ENCODE results near the gene PLXNA2. TPM values are rescaled to one million over a fixed set of nuclear protein-coding genes. Genes with fewer than 3 reads are reported as not detected.

PLXNA2 gene
- total RNA-seq, 1 experiment from 2014 or later, result 0.06 TPM

- Histone ChIP-seq H3K4me3 (ENCODE audit: low read depth, low read length, poor library complexity, severe bottlenecking) (no peak overlapping the region), H3K9me3 (ENCODE audit: low read depth, low read length, poor library complexity, severe bottlenecking) (no peaks in the 10 kb centered on the region), H3K27ac (ENCODE audit: low read depth, low read length, poor library complexity, severe bottlenecking) (no peak overlapping the region), H3K36me3 (ENCODE audit: insufficient read depth, low read length, poor library complexity, severe bottlenecking) (no peaks in the 10 kb centered on the region), H3K4me1 (ENCODE audit: insufficient read depth, low read length, poor library complexity, severe bottlenecking) (no peaks in the 10 kb centered on the region), H3K27me3 (replicated peaks; ENCODE audit: insufficient read depth, low read depth, low read length, poor library complexity) (peaks cover 7% of the 10 kb centered on the region)
- no TSS peak for BruUV-seq (replicated peaks)
- TF ChIP-seq CTCF (conservative IDR thresholded peaks at IDR 0.05; ENCODE audit: low read depth, low read length) (no peak), EZH2 (IDR thresholded peaks at IDR 0.05; ENCODE audit: borderline replicate concordance, low read depth, low read length, poor library complexity, severe bottlenecking) (no peak)
- intact Hi-C loops (cut with micrococcal nuclease; ENCODE audit: unreplicated experiment), result no loop called here
- POLR2A ChIA-PET (ENCODE audit: low non-redundant PET), result no interaction called here
- CTCF ChIA-PET, result no interaction called here
- no peak for DNase-seq (ENCODE audit: low spot score)
These were observed 236.2 kb downstream of the PLXNA2 start for GRCh38 chr1:208007938-208008342.

- intact Hi-C loops (cut with micrococcal nuclease; ENCODE audit: unreplicated experiment), result no loop called here
- no peak for DNase-seq (ENCODE audit: low spot score)
- H3K9me3 ChIP-seq (ENCODE audit: low read depth, low read length, poor library complexity, severe bottlenecking), result no peaks in the 10 kb centered on the region
- POLR2A ChIA-PET (ENCODE audit: low non-redundant PET), result interaction anchor here (0.7 kb wide), 1 partner anchor 76 kb away, joined by 3 read pairs; no protein-coding TSS in a partner anchor
- no TSS peak for BruUV-seq (replicated peaks)
- H3K36me3 ChIP-seq (ENCODE audit: insufficient read depth, low read length, poor library complexity, severe bottlenecking), result no peaks in the 10 kb centered on the region
- H3K4me1 ChIP-seq (ENCODE audit: insufficient read depth, low read length, poor library complexity, severe bottlenecking), result no peaks in the 10 kb centered on the region
- CTCF ChIA-PET, result interaction anchor here (0.6 kb wide), 1 partner anchor 15 kb away, joined by 5 read pairs; no protein-coding TSS in a partner anchor
- TF ChIP-seq CTCF (conservative IDR thresholded peaks at IDR 0.05; ENCODE audit: low read depth, low read length) (no peak), EZH2 (IDR thresholded peaks at IDR 0.05; ENCODE audit: borderline replicate concordance, low read depth, low read length, poor library complexity, severe bottlenecking) (no peak)
- no peak overlapping the region for H3K4me3 ChIP-seq (ENCODE audit: low read depth, low read length, poor library complexity, severe bottlenecking)
- H3K27ac ChIP-seq (ENCODE audit: low read depth, low read length, poor library complexity, severe bottlenecking), result no peak overlapping the region
- peaks cover 7% of the 10 kb centered on the region for H3K27me3 ChIP-seq (replicated peaks; ENCODE audit: insufficient read depth, low read depth, low read length, poor library complexity)
These were observed 236.8 kb downstream of the PLXNA2 start for GRCh38 chr1:208007319-208007937.

GRCh38 chr1:208006258-208006920, 237.8 kb downstream of the PLXNA2 start:
- ChIA-PET CTCF (no interaction called here), POLR2A (ENCODE audit: low non-redundant PET) (no interaction called here)
- no TSS peak for BruUV-seq (replicated peaks)
- no peak overlapping the region for H3K4me3 ChIP-seq (ENCODE audit: low read depth, low read length, poor library complexity, severe bottlenecking)
- no peak for DNase-seq (ENCODE audit: low spot score)
- no peak overlapping the region for H3K27ac ChIP-seq (ENCODE audit: low read depth, low read length, poor library complexity, severe bottlenecking)
- no peaks in the 10 kb centered on the region for H3K4me1 ChIP-seq (ENCODE audit: insufficient read depth, low read length, poor library complexity, severe bottlenecking)
- TF ChIP-seq CTCF (conservative IDR thresholded peaks at IDR 0.05; ENCODE audit: low read depth, low read length), result no peak
- TF ChIP-seq EZH2 (IDR thresholded peaks at IDR 0.05; ENCODE audit: borderline replicate concordance, low read depth, low read length, poor library complexity, severe bottlenecking), result no peak
- no peaks in the 10 kb centered on the region for H3K36me3 ChIP-seq (ENCODE audit: insufficient read depth, low read length, poor library complexity, severe bottlenecking)
- intact Hi-C loops (cut with micrococcal nuclease; ENCODE audit: unreplicated experiment), result no loop called here
- peaks cover 7% of the 10 kb centered on the region for H3K27me3 ChIP-seq (replicated peaks; ENCODE audit: insufficient read depth, low read depth, low read length, poor library complexity)
- H3K9me3 ChIP-seq (ENCODE audit: low read depth, low read length, poor library complexity, severe bottlenecking), result no peaks in the 10 kb centered on the region
